Psoas muscle (tissue), 8 donors: ENCODE measurements around the gene PGRMC2. TPM values are rescaled to one million over a fixed set of nuclear protein-coding genes. Genes with fewer than 3 reads are reported as not detected.

ENCODE experiments used
- ATAC-seq, 4 donors: fragments of 200-7000 bp; cut with Tn5 transposase; one replicate each; pipeline ENCODE4 v1.9.1; 2020; ENCODE audit warnings: moderate library complexity in 3 of 4, mild to moderate bottlenecking in 2 of 4
- DNase-seq, 2 donors: peaks; one replicate each; pipeline ENCODE4 v3.0.0-alpha.2; 2020
- H3K27ac ChIP-seq: fragments of 200-600 bp; one replicate; pipeline ENCODE4 v1.8.0; 2022
- H3K27me3 ChIP-seq, 3 donors: fragments of 200-600 bp in 1 of 3; one replicate each; pipeline versions ENCODE4 v1.6.1 to v1.8.0; 2013 to 2022; ENCODE audit warnings: low read length in 2 of 3, mild to moderate bottlenecking in 2 of 3, moderate library complexity in 1 of 3; ENCODE audit not compliant: insufficient read depth in 3 of 3
- H3K36me3 ChIP-seq, 2 donors: fragments of 200-600 bp in 1 of 2; one replicate each; pipeline versions ENCODE4 v1.6.1 to v1.8.0; 2013 to 2022; ENCODE audit warnings: low read depth in 1 of 2, mild to moderate bottlenecking in 1 of 2, moderate library complexity in 1 of 2; ENCODE audit not compliant: insufficient read depth in 1 of 2
- H3K4me1 ChIP-seq: fragments of 200-600 bp; one replicate; pipeline ENCODE4 v1.8.0; 2022
- H3K4me3 ChIP-seq: fragments of 200-600 bp; one replicate; pipeline ENCODE4 v1.8.0; 2022; ENCODE audit warnings: mild to moderate bottlenecking
- H3K9me3 ChIP-seq: fragments of 200-600 bp; one replicate; pipeline ENCODE4 v1.8.0; 2022
- WGBS, 3 donors: extraction: QIAGEN DNeasy Blood & Tissue Kit; methylation state at CpG; one replicate each; pipeline versions ENCODE4 v1.1.6 to v1.1.7; 2013; 5-methylcytosine and 5-hydroxymethylcytosine counted together
- intact Hi-C, 2 donors: fragments of 100-400 bp; cut with DNase I; formaldehyde crosslinking; loops; one replicate each; pipeline versions ENCODE4 v1.11.0 to v1.14.2; 2022
- polyA plus RNA-seq, 3 donors: library from polyadenylated mRNA; stranded (reverse); fragments of 200-250 nt; gene quantifications; one replicate each; pipeline ENCODE4 v1.2.3, GENCODE V29; 2013
- total RNA-seq, 4 donors: library from RNA; stranded (reverse); fragmentation: NEBNext Ultra II Directional in 2 of 4; extraction: Animal tissue kit (Norgen Biotek cat#: 25700) in 2 of 4; gene quantifications; one replicate each; pipeline versions ENCODE4 v1.2.1 to v1.2.4, GENCODE V29; 2021 to 2023
- TF ChIP-seq, protein P1 (sequence below): fragments of 200-600 bp; IDR thresholded peaks from one replicate; pipeline ENCODE4 v1.8.0; 2022; ENCODE audit warnings: antibody characterized with exemption
- donor health status: healthy with polysubstance abuse.
- donor health status: DM: no; HTN: no; CAD: no; lungs with moderate emphysema.
- donor health status: Bipolar disorder and iron deficiency.
- donor health status: healthy.
- donor health status: DM: yes; HTN: yes; CAD: no.
- donor health status: DM: no; HTN: no; CAD: no.
- donor health status: DM: no; HTN: no; CAD: no.
- donor health status: DM: yes; HTN: yes; CAD: no.

The PGRMC2 gene
- total and polyA plus RNA-seq, 7 donors = 21.9 to 43.2 (median 32.4) TPM

DNA sequence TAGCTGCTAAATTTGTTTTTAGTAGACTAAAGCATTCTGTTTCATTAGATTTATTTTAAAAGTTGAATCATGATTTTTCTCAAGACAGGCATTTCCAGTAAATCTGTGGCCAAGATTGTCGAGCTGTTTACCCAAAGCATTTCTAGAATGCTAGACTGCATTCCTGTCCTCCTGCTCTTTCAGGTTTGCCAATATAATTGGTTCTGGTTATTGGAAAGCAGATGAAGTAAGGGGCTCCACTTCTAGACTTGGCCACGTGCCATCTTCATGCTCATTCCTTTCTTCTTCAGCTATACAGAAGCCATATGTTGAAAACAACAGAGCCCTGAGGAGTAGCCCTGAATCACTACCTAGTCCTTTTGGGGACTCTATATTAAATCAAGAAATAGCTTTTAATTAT, 62.5 kb downstream of the PGRMC2 start:
- WGBS, 3 donors = 29 to 55% (median 44%) methylated on average over 2 of the region's 2 CpGs
- Histone ChIP-seq H3K27me3 (no peaks in the 10 kb centered on the region), H3K27ac (no peak overlapping the region), H3K4me1 (peaks cover under 1% of the 10 kb centered on the region), H3K36me3 (no peaks in the 10 kb centered on the region), H3K9me3 (no peaks in the 10 kb centered on the region), H3K4me3 (no peak overlapping the region)
- DNase-seq (no peak), ATAC-seq (no peak)
- TF ChIP-seq, protein P1, sequence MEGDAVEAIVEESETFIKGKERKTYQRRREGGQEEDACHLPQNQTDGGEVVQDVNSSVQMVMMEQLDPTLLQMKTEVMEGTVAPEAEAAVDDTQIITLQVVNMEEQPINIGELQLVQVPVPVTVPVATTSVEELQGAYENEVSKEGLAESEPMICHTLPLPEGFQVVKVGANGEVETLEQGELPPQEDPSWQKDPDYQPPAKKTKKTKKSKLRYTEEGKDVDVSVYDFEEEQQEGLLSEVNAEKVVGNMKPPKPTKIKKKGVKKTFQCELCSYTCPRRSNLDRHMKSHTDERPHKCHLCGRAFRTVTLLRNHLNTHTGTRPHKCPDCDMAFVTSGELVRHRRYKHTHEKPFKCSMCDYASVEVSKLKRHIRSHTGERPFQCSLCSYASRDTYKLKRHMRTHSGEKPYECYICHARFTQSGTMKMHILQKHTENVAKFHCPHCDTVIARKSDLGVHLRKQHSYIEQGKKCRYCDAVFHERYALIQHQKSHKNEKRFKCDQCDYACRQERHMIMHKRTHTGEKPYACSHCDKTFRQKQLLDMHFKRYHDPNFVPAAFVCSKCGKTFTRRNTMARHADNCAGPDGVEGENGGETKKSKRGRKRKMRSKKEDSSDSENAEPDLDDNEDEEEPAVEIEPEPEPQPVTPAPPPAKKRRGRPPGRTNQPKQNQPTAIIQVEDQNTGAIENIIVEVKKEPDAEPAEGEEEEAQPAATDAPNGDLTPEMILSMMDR = no peak
- intact Hi-C loops = no loop called here

DNA sequence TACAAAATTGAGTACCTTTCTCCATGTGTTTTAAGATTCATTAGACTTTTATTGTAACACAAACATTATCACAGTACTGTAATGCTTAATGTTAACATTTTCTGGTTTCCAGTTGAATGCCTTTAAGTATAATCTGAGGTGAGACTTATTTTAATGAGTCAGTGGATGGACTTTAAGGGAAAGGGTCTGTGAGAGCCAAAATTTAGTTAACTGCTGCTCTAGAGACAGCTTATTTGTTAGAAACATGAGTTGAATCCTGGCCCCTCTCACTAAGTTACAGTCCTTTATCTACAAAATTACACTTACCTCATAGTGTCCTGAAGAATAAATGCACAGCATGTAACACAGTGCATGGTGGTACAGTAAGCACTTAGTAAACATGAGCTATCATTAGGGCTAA, 66.0 kb downstream of the PGRMC2 start:
- Histone ChIP-seq H3K9me3 (no peaks in the 10 kb centered on the region), H3K4me1 (peaks cover 3% of the 10 kb centered on the region), H3K4me3 (no peak overlapping the region), H3K27ac (no peak overlapping the region), H3K27me3 (no peaks in the 10 kb centered on the region), H3K36me3 (no peaks in the 10 kb centered on the region)
- intact Hi-C loops = no loop called here
- DNase-seq = no peak
- TF ChIP-seq, protein P1 = no peak
- no peak for ATAC-seq

DNA sequence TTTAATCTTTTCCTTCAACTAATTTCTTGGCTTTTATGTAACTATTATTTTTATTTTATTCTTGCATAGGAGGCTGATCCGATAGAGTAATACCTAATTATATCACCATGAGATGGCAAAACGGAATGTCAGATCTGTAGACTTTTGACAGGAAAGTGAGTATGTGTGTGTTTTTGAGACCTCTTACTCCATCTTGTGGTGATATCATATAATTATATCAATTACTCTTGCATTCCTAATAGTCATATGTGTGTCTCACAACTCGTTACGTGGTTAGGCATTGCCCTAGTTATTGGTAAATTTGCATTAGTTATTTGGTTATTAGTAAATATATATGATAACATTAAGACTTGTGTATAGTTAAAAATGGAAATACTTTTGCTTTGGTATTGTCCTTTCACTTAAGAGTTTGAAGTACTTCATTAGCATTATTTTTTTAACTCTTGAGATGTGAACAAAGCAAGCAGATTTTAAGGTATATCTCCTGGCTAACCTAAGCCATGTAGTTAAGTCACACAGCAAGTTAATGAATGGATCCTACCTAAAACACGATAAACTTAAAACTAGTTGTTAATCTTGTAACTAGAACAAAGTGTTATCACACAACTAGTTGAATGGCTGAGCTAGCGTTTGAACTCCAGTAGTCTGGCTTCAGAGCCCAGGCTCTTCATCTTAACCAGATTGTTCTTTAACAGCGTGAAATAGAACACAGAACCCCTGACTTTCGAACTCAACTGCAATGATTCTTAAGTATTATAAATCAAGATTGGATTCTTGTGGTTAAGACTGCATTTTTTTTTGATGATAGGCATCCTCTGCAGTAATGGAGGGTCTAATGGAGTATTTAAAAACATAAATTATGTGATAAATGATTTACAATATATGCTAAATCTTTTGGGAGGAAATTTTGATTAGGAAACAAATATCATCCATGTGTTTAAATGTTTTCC, 67.1 kb downstream of the PGRMC2 start:
- DNase-seq (no peak), ATAC-seq (peak in 2 of 4 donors; percentile 38 to 57)
- H3K4me3 ChIP-seq = no peak overlapping the region
- peaks cover 3% of the 10 kb centered on the region for H3K4me1 ChIP-seq
- no peaks in the 10 kb centered on the region for H3K36me3 ChIP-seq
- H3K27me3 ChIP-seq = no peaks in the 10 kb centered on the region
- no peaks in the 10 kb centered on the region for H3K9me3 ChIP-seq
- WGBS, 3 donors = 38 to 63% (median 54%) methylated on average over 8 of the region's 8 CpGs
- intact Hi-C loops = no loop called here
- TF ChIP-seq, protein P1 = peak; percentile 26
- no peak overlapping the region for H3K27ac ChIP-seq

Other genes with a start within 250 kb of the PGRMC2 start
- 10 to 100 TPM; 13.3 to 23.6 (median 20.1) TPM for gene LARP1B, start 226.5 kb downstream of the PGRMC2 start, total RNA-seq
- 10 to 100 TPM in 2 of 3 donors, 1 to 10 TPM in 1; 8.3 to 19.4 (median 11.7) TPM for gene LARP1B, start 226.5 kb downstream of the PGRMC2 start, polyA plus RNA-seq